ENCODE results near the gene CIROP.

CIROP gene

DNA sequence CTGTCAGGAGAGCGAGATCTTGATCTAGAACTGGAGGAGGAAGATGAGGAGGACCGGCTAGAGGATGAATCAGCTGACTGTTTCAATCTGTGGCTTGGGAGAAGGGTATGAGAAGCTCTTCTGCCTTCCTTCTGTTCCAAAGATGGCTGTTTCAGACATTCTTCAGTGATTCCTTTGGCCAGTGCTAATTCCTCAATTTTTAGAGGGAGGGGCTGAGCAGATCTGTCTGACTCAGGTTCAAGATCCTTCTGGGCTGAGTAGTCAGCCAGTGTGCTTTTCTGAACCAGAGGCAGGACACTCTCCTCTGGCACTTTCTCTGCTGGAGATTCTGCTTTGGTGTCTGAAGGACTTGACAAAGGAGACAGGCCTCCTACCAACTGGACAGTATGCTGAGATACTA, 25.1 kb downstream of the CIROP start:
- no peak for DNase-seq (ENCODE audit: low read depth)
- in situ Hi-C loops (cut with HindIII; ENCODE audit: low sequenced_read_pairs) = no loop called here
- no peak overlapping the region for H3K4me3 ChIP-seq (ENCODE audit: low read depth, low read length)
- TF ChIP-seq, protein P1, sequence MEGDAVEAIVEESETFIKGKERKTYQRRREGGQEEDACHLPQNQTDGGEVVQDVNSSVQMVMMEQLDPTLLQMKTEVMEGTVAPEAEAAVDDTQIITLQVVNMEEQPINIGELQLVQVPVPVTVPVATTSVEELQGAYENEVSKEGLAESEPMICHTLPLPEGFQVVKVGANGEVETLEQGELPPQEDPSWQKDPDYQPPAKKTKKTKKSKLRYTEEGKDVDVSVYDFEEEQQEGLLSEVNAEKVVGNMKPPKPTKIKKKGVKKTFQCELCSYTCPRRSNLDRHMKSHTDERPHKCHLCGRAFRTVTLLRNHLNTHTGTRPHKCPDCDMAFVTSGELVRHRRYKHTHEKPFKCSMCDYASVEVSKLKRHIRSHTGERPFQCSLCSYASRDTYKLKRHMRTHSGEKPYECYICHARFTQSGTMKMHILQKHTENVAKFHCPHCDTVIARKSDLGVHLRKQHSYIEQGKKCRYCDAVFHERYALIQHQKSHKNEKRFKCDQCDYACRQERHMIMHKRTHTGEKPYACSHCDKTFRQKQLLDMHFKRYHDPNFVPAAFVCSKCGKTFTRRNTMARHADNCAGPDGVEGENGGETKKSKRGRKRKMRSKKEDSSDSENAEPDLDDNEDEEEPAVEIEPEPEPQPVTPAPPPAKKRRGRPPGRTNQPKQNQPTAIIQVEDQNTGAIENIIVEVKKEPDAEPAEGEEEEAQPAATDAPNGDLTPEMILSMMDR (IDR thresholded peaks at IDR 0.05; ENCODE audit: low read depth, low read length, missing control alignments) = no peak

DNA sequence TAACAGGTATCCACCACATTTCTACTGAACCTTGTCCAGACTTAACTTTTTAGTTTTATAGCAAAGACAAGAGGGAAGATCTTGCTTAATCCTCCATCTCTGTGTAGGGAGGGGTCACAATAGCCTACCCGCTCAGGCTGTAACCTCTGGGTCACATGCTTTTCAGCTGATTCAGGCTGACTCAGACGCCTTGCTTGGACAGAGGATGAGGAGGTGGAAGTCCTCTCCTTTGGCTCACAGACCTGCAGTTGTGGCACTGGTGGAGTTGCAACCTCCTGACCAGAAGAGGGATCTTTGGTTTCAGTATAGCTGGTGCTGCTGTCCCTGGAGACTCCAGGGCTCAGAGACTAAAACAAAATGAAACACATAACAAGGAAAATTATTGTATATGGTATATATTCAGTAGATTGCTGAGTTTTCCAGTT, 26.1 kb downstream of the CIROP start:
- DNase-seq (ENCODE audit: low read depth) = peak; percentile 55
- H3K4me3 ChIP-seq (ENCODE audit: low read depth, low read length) = no peak overlapping the region
- in situ Hi-C loops (cut with HindIII; ENCODE audit: low sequenced_read_pairs) = no loop called here

DNA sequence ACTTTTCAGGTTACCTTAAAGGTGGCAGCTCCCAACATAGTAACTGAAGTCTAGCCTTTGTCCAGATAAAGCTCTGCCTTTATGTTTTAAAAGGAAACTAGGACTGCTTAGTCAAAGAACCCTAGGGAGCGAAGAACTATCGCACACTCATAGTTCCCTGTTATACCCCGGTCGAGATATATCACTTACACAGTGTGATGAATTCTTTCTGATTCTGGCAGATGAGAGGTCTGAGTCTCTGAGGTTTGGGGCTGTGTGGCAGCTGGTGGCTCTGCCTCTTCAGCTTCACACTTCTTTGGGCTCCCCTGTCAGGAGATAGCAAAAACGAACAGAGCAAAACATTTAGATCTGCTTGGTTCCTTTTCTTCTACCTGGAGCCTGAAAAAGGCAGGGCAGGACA, 26.8 kb downstream of the CIROP start:
- no peak overlapping the region for H3K4me3 ChIP-seq (ENCODE audit: low read depth, low read length)
- no peak for DNase-seq (ENCODE audit: low read depth)
- TF ChIP-seq, protein P1 (IDR thresholded peaks at IDR 0.05; ENCODE audit: low read depth, low read length, missing control alignments) = no peak
- in situ Hi-C loops (cut with HindIII; ENCODE audit: low sequenced_read_pairs) = no loop called here

More for the DNA sequence above, 26.1 kb downstream of the CIROP start:
- TF ChIP-seq, protein P1 (IDR thresholded peaks at IDR 0.05; ENCODE audit: low read depth, low read length, missing control alignments) = peak; percentile 6

DNA sequence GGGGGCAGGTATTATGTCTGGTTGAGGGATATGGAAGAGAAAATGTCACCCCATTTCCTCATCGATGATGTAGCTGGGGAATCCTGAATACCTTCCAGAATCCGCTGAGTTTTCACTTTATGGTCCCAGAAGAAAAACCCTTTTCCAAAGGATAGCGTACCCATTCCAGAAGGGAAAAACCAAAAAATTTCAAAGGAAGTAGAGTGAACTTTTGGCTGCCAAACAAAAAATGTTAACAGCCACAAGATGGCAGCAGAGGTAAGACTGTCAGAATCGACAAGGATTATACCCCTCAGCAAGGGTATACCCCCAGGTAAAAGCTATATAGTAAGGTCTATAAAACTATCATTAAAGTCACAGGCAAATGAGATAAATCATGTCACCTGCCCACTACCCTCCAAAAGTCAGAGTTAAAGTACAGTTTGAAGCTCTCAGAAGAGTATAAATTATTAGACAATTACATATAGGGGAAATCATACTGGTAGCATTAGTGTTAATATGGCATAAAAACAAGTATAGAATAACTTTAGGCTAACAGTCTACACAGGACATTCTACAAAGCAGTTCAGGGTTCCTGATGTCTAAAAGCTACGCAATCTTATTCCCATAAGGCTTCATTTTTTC, 27.9 kb downstream of the CIROP start:
- in situ Hi-C loops (cut with HindIII; ENCODE audit: low sequenced_read_pairs) = no loop called here
- no peak overlapping the region for H3K4me3 ChIP-seq (ENCODE audit: low read depth, low read length)
- no peak for DNase-seq (ENCODE audit: low read depth)
- TF ChIP-seq, protein P1 (IDR thresholded peaks at IDR 0.05; ENCODE audit: low read depth, low read length, missing control alignments) = peak; percentile 74

DNA sequence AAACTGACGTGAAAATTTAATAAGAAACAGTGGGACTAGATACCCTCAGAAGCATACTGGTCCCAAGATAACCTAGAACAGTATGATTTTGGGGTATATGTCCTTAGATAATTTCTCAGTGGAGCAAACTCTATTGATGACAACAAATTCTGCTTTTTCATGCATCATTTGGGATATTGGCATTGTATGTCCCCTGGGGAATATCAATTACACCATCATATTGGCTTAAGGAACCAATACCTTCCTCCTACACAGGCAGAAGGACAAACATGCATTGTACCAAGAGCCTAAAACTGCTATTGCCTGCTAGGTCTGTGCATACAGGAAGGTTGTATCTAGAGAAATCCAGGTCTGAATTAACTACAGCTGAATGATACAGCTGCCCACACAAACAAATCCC, 29.9 kb downstream of the CIROP start:
- in situ Hi-C loops (cut with HindIII; ENCODE audit: low sequenced_read_pairs) = no loop called here
- TF ChIP-seq, protein P1 (IDR thresholded peaks at IDR 0.05; ENCODE audit: low read depth, low read length, missing control alignments) = no peak
- H3K4me3 ChIP-seq (ENCODE audit: low read depth, low read length) = no peak overlapping the region
- no peak for DNase-seq (ENCODE audit: low read depth)

DNA sequence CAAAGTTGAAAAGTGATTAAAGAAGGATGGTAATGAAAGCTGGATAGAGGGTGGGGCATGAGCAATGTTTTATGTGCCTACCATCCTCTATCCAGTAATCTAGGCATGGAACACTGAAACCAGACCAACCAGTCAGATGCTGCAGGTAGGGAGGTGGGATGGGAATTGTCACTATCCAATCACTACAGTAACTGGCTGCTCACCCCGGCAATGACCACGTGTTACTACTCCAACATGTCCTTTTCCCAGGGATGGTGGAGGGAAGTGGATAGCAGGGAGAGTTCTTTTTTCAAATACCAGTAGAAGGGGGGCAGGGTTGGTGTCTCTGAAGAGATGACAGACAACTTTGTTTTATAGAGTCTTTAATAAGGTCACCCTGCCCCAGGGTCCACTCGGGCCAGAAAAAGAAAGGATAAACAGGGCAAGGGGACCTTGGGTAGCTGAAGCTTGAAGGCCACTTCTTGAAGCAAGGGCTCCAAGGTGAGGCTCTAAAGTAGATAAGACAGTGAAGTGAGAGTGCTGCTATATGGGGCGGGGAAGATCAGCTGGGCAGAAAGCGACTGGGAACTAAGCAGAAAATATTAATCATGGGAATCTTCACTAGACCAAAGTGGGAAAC, 32.8 kb downstream of the CIROP start:
- in situ Hi-C loops (cut with HindIII; ENCODE audit: low sequenced_read_pairs) = no loop called here
- no peak for DNase-seq (ENCODE audit: low read depth)
- peak overlapping the region; percentile 98 for H3K4me3 ChIP-seq (ENCODE audit: low read depth, low read length)
- TF ChIP-seq, protein P1 (IDR thresholded peaks at IDR 0.05; ENCODE audit: low read depth, low read length, missing control alignments) = no peak
